Muscle layer of colon (tissue), 2 donors: ENCODE measurements around the gene ZNF282.
"Not testable (repeated sequence)": the region's sequence is repeated elsewhere in the genome, so short reads cannot be mapped to it uniquely, and the experiment has no call there.

Experiments
- H3K27ac ChIP-seq: one replicate; pipeline ENCODE4 v1.7.0; 2013; ENCODE audit warnings: low read depth, mild to moderate bottlenecking, low read length, moderate library complexity
- H3K27me3 ChIP-seq, 2 donors: one replicate each; pipeline ENCODE4 v1.7.0; 2013; ENCODE audit warnings: low read length in 2 of 2, mild to moderate bottlenecking in 2 of 2; ENCODE audit not compliant: insufficient read depth in 2 of 2, control insufficient read depth in 1 of 2
- H3K36me3 ChIP-seq: one replicate; pipeline ENCODE4 v1.7.0; 2013; ENCODE audit warnings: mild to moderate bottlenecking, low read length; ENCODE audit not compliant: insufficient read depth
- H3K4me1 ChIP-seq: one replicate; pipeline ENCODE4 v1.7.0; 2013; ENCODE audit warnings: mild to moderate bottlenecking, low read length; ENCODE audit not compliant: insufficient read depth
- H3K4me3 ChIP-seq, 2 donors: one replicate each; pipeline ENCODE4 v1.7.0; 2013; ENCODE audit warnings: low read length in 2 of 2, low read depth in 1 of 2, mild to moderate bottlenecking in 1 of 2, moderate library complexity in 1 of 2
- H3K9ac ChIP-seq: one replicate; pipeline ENCODE4 v1.7.0; 2013; ENCODE audit warnings: low read length
- H3K9me3 ChIP-seq: one replicate; pipeline ENCODE4 v1.7.0; 2013; ENCODE audit warnings: mild to moderate bottlenecking, low read length
- donor health status: abdominal sarcoma.
- donor health status: Adenocarcinoma of cecum.

ZNF282 gene

GRCh38 chr7:149214020-149214720, 18.8 kb downstream of the ZNF282 start:
- Histone ChIP-seq H3K4me3 (no peak overlapping the region), H3K4me1 (no peaks in the 10 kb centered on the region), H3K27ac (no peak overlapping the region), H3K9me3 (no peaks in the 10 kb centered on the region), H3K36me3 (peaks cover 98% of the 10 kb centered on the region), H3K9ac (no peak overlapping the region), H3K27me3 (no peaks in the 10 kb centered on the region)

- H3K4me3 ChIP-seq, result no peak overlapping the region
- peaks cover 86% of the 10 kb centered on the region for H3K36me3 ChIP-seq
- no peaks in the 10 kb centered on the region for H3K9me3 ChIP-seq
- H3K27me3 ChIP-seq, result no peaks in the 10 kb centered on the region
- no peak overlapping the region for H3K27ac ChIP-seq
- H3K9ac ChIP-seq, result no peak overlapping the region
- no peaks in the 10 kb centered on the region for H3K4me1 ChIP-seq
Measured at GRCh38 chr7:149216402-149216801, 21.1 kb downstream of the ZNF282 start.

DNA sequence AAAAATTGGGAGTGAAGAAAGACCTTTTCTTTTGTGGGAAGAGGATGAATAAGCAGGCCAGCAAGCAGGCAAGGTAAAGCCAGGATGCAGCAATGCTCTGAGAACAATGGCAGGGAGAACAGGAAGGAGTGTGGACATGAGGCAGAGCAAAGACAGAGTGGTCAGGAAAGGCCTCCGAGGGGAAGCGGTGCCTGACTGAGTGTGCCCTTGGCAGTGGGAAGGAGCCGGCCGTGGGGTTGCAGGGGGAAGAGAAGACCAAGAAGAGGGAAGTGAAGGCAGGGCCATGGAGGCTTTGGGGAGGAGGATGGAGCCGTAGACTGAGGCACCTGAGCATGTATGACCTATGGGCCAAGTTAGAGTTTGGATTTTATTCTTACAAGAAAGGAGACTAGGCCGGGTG, 22.2 kb downstream of the ZNF282 start:
- H3K36me3 ChIP-seq, result peaks cover 77% of the 10 kb centered on the region
- H3K27me3 ChIP-seq, result no peaks in the 10 kb centered on the region

GRCh38 chr7:149218469-149219420, 23.4 kb downstream of the ZNF282 start:
- no peak overlapping the region for H3K9ac ChIP-seq
- no peaks in the 10 kb centered on the region for H3K9me3 ChIP-seq
- no peak overlapping the region for H3K27ac ChIP-seq
- H3K27me3 ChIP-seq, result no peaks in the 10 kb centered on the region
- H3K4me3 ChIP-seq, result no peak overlapping the region
- no peaks in the 10 kb centered on the region for H3K4me1 ChIP-seq
- H3K36me3 ChIP-seq, result peaks cover 69% of the 10 kb centered on the region

More for the DNA sequence above, 22.2 kb downstream of the ZNF282 start:
- Histone ChIP-seq H3K4me3 (no peak overlapping the region), H3K9ac (no peak overlapping the region), H3K27ac (no peak overlapping the region), H3K9me3 (no peaks in the 10 kb centered on the region), H3K4me1 (no peaks in the 10 kb centered on the region)

DNA sequence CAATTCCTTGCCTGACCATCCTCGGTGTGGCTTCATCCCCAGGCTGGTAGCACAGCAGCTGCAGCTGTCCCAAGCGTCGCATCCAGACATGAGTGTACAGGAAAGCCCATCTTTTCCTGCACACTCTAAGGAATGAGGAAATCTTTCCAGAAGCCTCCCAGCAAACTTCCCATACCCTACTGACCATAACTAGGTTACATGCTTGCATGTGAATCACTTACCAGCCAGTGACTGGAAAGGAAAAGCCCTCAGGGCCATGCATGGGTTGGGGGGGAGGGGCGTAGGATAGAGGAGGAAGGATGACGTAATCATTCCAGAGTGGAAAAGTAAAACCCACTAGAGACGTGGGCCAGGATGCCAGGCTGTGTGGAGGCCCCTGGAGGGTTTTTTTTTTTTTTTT, 25.2 kb downstream of the ZNF282 start:
- Histone ChIP-seq H3K27me3 (no peaks in the 10 kb centered on the region), H3K27ac (no peak overlapping the region), H3K9me3 (no peaks in the 10 kb centered on the region), H3K9ac (no peak overlapping the region), H3K36me3 (peaks cover 60% of the 10 kb centered on the region), H3K4me1 (no peaks in the 10 kb centered on the region), H3K4me3 (no peak overlapping the region)

DNA sequence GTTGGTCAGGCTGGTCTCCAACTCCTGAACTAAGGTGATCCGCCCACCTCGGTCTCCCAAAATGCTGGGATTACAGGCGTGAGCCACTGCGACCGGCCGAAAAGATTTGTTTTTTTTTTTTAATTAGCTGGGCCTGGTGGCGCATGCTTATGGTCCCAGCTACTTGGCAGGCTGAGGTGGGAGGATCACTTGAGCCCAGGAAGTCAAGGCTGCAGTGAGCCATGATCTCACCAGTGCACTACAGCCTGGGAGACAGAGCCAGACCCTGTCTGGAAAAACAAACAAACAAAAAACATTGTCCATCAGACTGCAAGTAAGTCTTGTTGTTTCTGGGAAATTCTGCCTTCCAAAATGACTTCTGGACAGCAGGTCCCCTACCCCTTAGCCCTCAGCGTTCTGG, 27.8 kb downstream of the ZNF282 start:
- Histone ChIP-seq H3K27ac (no peak overlapping the region), H3K9me3 (no peaks in the 10 kb centered on the region), H3K4me3 (no peak overlapping the region), H3K9ac (no peak overlapping the region), H3K4me1 (no peaks in the 10 kb centered on the region), H3K27me3 (no peaks in the 10 kb centered on the region), H3K36me3 (peaks cover 34% of the 10 kb centered on the region)

DNA sequence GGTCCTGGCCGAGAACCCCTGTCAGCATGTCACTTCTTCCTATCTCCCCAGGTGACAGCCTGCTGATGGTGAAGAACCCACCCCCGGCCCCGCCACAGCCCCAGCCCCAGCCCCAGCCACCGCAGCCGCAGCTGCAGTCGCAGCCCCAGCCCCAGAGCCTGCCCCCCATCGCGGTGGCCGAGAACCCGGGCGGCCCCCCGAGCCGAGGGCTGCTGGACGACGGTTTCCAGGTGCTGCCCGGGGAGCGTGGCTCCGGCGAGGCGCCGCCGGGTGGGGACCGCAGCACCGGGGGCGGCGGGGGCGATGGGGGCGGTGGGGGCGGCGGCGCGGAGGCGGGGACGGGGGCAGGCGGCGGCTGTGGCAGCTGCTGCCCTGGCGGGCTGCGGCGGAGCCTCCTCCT, 28.4 kb downstream of the ZNF282 start:
- H3K4me3 ChIP-seq, result no peak overlapping the region
- H3K36me3 ChIP-seq, result peaks cover 28% of the 10 kb centered on the region
- H3K9ac ChIP-seq, result no peak overlapping the region
- H3K4me1 ChIP-seq, result no peaks in the 10 kb centered on the region
- no peaks in the 10 kb centered on the region for H3K9me3 ChIP-seq
- no peak overlapping the region for H3K27ac ChIP-seq
- H3K27me3 ChIP-seq, result no peaks in the 10 kb centered on the region

GRCh38 chr7:149224352-149224751, 29.0 kb downstream of the ZNF282 start:
- peaks cover 23% of the 10 kb centered on the region for H3K36me3 ChIP-seq

GRCh38 chr7:149225106-149225505, 29.8 kb downstream of the ZNF282 start:
- no peaks in the 10 kb centered on the region for H3K9me3 ChIP-seq
- no peak overlapping the region for H3K4me3 ChIP-seq
- no peaks in the 10 kb centered on the region for H3K4me1 ChIP-seq
- no peaks in the 10 kb centered on the region for H3K27me3 ChIP-seq
- H3K27ac ChIP-seq, result no peak overlapping the region
- H3K9ac ChIP-seq, result no peak overlapping the region
- H3K36me3 ChIP-seq, result peaks cover 23% of the 10 kb centered on the region

More at GRCh38 chr7:149224352-149224751, 29.0 kb downstream of the ZNF282 start:
- Histone ChIP-seq H3K4me3 (no peak overlapping the region), H3K4me1 (no peaks in the 10 kb centered on the region), H3K27me3 (no peaks in the 10 kb centered on the region), H3K27ac (no peak overlapping the region), H3K9me3 (no peaks in the 10 kb centered on the region), H3K9ac (no peak overlapping the region)

- H3K27me3 ChIP-seq, result no peaks in the 10 kb centered on the region
- no peak overlapping the region for H3K9ac ChIP-seq
- no peak overlapping the region for H3K27ac ChIP-seq
- peaks cover 19% of the 10 kb centered on the region for H3K36me3 ChIP-seq
- H3K9me3 ChIP-seq, result no peaks in the 10 kb centered on the region
- no peak overlapping the region for H3K4me3 ChIP-seq
- H3K4me1 ChIP-seq, result no peaks in the 10 kb centered on the region
Measured at GRCh38 chr7:149225656-149226055, 30.3 kb downstream of the ZNF282 start.

DNA sequence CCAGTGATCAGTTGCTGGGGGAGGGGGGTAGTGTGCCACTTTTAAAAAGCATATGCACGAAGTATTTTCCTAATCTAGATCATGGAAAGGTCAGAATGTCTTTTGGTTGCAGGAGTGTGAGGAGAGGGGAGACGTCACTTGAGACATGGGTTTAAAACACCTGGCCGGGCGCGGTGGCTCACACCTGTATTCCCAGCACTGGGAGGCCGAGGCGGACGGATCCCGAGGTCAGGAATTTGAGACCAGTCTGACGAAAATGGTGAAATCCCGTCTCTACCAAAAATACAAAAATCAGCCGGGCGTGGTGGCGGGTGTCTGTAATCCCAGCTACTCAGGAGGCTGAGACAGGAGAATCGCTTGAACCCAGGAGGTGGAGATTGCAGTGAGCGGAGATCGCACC, 31.0 kb downstream of the ZNF282 start:
- not testable (repeated sequence) for H3K9me3 ChIP-seq, H3K4me3 ChIP-seq, H3K27ac ChIP-seq, H3K9ac ChIP-seq, H3K27me3 ChIP-seq, H3K4me1 ChIP-seq
- peaks cover 14% of the 10 kb centered on the region for H3K36me3 ChIP-seq
